GM10266 (cell line): Measurements from ENCODE around the gene LYL1.

Experiments
- DNase-seq: peaks from one replicate; pipeline ENCODE4 v3.0.0; 2012; ENCODE audit errors: extremely low spot score
- TF ChIP-seq, protein P1 (sequence below): IDR thresholded peaks from 2 replicates; pipeline ENCODE4 v1.5.1; 2012; ENCODE audit warnings: mild to moderate bottlenecking, low read depth; ENCODE audit not compliant: control insufficient read depth, insufficient read depth; ENCODE audit errors: missing control alignments

LYL1 gene

GRCh38 chr19:13089857-13090507, 12.7 kb downstream of the LYL1 start:
- DNase-seq = no peak
- TF ChIP-seq, protein P1, sequence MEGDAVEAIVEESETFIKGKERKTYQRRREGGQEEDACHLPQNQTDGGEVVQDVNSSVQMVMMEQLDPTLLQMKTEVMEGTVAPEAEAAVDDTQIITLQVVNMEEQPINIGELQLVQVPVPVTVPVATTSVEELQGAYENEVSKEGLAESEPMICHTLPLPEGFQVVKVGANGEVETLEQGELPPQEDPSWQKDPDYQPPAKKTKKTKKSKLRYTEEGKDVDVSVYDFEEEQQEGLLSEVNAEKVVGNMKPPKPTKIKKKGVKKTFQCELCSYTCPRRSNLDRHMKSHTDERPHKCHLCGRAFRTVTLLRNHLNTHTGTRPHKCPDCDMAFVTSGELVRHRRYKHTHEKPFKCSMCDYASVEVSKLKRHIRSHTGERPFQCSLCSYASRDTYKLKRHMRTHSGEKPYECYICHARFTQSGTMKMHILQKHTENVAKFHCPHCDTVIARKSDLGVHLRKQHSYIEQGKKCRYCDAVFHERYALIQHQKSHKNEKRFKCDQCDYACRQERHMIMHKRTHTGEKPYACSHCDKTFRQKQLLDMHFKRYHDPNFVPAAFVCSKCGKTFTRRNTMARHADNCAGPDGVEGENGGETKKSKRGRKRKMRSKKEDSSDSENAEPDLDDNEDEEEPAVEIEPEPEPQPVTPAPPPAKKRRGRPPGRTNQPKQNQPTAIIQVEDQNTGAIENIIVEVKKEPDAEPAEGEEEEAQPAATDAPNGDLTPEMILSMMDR = no peak

DNA sequence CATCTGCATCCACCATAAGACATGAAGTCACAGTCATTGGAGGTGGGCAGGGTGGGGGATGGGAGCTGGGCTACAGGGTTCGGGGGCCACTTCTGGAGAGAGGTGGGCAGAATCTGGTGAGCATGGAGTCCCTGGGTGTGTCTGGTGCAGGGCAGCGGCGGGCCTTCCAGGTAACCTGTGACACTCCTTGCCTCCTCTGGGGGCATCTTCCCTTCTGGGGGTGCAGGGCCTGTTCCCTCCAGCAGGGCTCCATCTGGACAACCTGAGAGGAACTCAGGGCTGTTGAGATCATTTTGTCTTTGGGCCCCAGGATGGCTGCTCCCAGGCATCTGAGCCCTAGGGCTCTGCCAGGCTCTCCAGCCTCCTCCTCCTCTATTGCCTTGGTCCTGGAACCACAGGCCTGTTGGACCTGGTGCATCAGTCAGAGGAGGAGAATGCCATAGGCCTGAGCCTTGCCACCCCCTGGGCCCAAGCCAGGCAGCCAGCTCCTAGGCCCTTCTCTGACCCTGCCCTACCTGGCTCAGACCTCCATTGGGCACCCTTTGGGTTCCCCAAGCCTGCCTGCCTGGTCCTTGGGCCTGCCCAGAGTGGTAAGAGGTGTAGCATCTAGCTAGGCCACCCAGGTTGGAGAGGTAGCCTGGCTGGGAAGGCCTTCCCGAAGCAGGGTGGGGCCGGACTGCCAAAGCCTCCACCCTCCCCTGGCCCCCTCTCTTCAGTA, 13.4 kb downstream of the LYL1 start:
- TF ChIP-seq, protein P1 = no peak
- no peak for DNase-seq

DNA sequence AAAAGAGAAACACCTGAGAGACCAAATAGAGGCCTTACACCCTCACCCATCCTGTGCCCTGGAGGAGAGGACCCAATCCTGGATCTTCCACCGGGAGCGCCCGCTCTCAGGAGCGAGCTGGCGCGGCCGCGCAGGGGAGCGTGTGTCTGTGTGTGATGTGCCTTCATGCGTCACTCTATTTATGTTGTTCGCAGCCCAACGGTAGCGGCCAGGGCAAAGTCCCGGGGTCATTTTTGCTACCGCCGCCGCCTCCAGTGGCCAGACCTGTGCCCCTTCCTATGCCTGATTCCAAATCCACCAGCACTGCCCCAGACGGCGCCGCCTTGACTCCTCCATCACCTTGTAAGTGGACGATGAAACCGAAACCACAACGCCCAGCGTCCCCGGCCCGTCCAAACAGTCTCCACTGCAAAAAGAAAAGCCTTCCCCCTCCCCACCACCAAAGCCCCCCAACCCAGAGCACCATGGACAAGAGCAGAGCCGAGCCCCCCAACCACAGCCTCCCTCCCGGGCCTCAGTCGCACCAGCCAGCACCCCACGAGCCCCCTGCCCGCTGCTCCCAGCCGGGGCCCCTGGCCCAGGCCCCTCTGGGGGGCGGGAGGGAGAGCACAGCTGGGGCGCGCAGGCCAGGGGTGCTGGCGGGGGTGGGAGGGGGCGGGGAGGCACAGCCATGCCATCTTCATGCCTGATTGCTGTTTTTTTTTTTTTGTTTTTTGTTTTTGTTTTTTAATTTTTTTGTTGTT, 14.7 kb downstream of the LYL1 start:
- TF ChIP-seq, protein P1 = no peak
- DNase-seq = no peak

- TF ChIP-seq, protein P1 = no peak
- DNase-seq = no peak
Measured at GRCh38 chr19:13087295-13087694, 15.4 kb downstream of the LYL1 start.

DNA sequence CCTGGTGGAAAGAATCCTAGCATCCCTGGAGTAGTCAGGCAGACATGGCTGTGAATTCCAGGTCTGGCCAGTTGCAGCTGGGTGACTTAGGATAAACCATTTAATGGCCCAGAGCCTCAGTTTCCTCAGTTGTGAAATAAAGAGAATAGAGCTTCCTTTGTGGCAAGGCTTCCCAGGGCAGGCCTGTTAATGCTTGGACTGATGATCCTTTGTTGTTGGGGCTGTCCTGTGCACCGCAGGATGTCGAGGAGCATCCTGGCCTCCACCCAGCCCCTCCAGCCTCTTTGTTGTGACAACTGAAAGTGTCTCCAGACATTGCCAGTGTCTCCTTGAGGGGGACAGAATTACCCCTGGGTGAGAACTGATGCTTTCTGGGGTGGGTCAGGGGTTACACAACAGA, 16.3 kb downstream of the LYL1 start:
- TF ChIP-seq, protein P1 = no peak
- DNase-seq = no peak

DNA sequence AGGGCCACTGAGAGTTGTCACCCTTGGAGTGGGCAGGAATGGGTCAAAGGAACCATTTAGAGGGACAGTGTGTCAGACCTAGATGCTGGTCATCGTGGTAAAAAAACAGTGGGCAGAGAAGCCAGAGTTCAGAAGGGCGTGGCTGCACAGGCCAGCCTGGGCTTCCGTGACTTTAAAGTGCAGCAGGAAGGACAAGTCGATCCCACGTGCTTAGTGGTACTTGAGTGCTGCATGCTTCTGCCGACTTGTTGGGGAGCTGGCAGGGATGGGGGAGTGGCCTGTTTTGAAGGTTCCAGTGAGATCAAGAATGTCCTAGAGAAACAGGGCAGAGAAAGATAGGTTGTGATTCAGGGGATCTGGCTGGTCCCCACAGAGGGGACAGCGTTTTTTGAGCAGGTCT, 17.0 kb downstream of the LYL1 start:
- no peak for DNase-seq
- TF ChIP-seq, protein P1 = no peak
